Cerebellar cortex (tissue), 1 donor: ENCODE results near the gene IQCE.
"Not testable (repeated sequence)": the region's sequence is repeated elsewhere in the genome, so short reads cannot be mapped to it uniquely, and the experiment has no call there.

ENCODE experiments used
- DNase-seq: peaks from one replicate; pipeline ENCODE4 v3.0.0-alpha.2; 2015; ENCODE audit warnings: low spot score

IQCE gene

DNA sequence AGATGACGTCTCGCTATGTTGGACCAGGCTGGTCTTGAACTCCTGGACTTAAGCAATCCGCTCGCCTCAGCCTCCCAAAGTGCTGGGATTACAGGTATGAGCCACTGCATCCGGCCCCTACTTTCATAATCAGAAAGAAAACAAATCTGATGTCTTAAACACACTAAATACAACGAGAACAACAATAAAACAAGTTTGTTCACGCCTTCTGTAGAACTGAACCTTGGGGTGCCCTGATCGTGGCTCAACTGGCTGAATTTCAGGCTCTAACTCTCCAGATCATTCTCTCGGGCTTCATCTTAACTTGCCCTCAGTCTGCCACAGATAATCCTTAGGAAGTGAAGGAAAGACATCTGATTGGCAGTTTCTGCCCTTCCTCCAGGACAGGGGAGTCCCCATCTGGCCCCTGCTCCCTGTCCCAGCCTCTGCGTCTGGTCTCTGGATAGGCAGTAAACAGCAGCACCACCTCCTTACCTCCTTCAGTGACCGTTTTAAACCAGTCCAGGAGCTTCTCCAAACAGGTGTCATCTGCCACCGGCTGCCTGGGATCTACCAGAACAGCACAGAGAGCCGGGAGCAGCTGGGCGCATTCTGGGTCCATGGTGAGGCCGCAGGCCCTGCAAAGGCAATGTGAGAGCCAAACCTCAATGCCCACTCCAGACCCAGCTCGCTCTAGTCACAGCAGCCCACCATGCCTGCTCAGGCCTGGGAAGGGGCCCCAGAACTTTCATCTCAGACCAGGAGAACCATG is 4.8 kb upstream of the IQCE start:
- no peak for DNase-seq

DNA sequence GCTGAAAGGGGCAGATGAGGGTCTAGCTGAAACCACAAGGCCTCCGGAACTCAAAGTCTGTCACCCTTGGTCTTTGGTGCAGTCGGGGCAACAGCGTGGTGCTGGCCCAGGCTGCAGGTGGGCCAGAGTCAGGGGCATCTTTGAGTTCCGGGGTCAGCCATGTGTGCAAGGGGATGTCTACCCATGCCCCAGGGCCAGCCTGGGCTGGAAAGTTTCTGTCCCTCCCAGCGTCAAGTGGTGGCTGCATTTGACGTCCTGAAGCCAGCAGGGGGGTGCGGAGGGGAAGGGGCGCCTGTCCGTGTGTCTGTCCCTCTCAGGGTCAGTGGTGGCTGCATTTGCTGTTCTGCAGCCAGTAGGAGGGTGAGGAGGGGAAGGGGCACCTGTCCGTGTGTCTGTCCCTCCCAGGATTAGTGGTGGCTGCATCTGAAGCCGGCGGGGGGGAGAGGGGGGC is 4.1 kb upstream of the IQCE start:
- no peak for DNase-seq

DNA sequence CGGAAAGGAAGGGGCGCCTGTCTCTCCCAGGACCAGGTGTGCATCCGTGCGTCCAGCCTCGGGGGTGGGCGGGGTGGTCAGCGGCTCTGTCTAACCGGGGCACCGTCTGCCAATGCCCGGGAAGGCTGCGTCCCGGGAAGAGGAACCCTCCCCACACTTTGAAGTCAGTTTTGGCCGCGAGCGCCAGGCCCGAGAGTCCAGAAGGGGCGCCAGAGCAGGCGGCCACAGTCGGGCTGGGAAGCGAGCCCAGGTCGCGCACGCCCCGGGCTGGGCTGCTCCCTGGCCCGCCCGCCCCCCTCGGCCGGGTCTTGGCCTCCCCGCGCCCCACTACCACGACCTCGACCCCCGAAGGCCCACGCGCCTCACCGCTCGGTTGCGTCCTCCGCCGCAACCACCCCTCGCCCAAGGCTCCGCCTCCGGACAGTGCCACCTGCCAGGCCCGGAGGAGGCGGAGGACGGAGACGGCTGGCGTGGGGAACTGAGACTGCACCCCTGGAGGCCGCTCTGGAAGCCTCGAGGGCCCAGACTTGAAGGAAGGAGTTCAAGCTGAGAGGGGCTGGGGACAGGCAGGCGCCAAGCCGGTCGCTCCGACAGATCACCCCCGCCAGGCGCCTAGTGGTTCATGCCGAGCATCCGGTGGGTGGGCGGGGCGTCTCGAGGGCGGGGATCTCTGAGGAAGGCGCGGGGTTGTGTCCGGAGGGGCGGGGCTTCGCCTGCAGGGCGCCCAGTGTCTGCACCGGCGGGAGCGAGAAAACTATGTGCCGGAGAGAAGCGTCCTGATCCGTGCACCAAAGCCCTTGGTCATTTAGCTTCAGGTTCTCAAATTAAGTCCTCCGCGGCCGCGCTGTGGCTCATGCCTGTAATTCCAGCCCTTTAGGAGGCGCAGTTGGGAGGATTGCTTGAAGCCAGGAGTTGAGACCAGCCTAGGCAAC is 3.4 kb upstream of the IQCE start, which contains the start of gene BRAT1:
BRAT1 (minus strand) TSS at position 404 of the 932 bp plus-strand sequence. CDS start 1,093 bp downstream, outside the sequence.
- DNase-seq: peak; percentile 95

DNA sequence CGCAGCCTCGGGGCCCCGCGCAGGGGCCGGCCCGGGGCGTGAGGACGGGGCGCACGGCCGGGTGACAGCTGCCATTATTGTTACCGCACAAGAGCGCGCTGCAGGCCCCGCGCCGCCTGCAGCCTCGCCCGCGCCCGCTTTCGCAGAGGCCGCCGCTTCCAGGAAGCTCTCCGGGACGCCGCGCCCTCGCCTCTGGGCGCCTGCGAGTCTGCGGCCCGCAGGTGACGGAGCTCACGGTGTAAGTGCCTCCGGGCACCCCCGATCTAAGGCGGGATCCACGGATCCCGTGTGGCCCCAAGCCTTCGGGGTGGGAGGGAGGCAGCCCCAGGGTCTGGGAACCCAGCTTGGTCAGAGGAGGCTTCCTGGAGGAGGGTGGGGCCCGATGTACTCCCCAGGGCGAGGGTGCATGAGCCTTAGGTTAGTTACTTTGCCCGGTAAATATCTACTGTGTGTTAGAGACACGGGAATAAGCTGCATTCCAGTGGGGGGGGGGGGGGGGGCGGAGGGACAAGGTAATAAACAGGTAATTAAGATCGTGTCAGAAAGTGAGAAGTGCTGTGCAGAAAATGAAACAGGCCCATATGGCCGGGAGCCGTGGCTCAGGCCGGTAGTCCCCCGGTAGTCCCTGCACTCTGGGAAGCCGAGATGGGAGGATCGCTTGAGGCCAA is 638 bp downstream of the IQCE start:
- DNase-seq: no peak

DNA sequence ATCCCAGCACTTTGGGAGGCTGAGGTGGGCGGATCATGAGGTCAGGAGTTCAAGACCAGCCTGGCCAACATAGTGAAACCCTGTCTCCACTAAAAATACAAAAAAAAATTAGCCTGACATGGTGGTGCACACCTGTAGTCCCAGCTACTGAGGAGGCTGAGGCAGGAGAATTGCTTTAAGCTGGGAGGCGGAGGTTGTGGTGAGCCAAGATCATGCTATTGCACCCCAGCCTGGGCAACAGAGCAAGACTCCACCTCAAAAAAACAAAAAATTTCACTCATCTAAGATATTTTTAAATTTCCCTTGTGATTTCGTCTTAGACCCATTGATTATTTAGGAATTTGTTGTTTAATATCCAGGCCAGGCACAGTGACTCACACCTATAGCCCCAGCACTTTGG is 5.2 kb downstream of the IQCE start:
- DNase-seq: not testable (repeated sequence)

DNA sequence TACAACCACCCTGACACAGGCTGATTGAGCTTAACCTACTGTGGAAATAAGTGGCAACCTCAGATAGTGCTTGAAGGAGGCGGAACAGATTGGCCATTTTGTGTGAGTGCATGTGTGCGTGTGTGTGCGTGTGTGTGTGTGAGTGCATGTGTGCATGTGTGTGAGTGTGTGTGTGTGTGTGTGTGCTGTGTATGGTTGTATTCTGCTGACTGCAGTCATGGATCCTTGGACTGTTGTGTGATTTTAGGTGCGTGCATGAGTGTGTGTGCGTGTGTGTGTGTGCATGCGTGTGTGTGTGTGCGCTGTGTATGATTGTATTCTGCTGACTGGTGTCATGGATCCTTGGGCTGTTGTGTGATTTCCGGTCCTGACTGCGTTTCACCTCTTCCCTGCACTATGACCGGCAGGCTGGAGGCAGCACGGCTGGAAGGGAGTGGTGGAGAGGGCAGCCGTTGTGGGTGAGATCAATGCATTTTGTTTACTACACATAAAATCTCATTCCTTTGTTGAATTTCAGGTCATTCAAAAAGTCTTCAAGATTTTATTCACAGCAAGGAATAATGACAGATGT is 6.3 kb downstream of the IQCE start:
- no peak for DNase-seq

DNA sequence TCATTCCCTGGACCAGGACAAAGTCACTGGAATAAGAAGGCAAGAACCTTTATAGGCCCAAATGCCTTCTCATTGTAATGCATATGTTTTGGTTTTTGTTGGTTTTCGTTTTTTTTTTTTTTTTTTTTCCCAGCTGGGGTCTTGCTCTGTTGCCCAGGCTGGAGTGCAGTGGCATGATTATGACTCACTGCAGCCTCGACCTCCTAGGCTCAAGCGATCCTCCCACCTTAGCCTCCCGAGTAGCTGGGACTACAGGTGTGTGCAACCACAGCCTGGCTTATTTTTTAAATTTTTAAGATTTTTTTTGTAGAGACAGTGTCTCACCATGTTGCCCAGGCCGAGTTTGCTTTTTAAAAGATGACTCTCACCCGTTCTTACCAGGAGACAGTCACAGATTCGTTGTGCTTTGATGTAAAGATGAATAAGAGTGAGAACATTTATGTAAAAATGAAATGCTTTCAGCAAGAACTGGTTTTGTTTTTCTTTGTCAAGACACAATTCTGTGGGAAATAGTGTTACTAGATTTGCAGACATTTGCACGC is 7.6 kb downstream of the IQCE start:
- no peak for DNase-seq

DNA sequence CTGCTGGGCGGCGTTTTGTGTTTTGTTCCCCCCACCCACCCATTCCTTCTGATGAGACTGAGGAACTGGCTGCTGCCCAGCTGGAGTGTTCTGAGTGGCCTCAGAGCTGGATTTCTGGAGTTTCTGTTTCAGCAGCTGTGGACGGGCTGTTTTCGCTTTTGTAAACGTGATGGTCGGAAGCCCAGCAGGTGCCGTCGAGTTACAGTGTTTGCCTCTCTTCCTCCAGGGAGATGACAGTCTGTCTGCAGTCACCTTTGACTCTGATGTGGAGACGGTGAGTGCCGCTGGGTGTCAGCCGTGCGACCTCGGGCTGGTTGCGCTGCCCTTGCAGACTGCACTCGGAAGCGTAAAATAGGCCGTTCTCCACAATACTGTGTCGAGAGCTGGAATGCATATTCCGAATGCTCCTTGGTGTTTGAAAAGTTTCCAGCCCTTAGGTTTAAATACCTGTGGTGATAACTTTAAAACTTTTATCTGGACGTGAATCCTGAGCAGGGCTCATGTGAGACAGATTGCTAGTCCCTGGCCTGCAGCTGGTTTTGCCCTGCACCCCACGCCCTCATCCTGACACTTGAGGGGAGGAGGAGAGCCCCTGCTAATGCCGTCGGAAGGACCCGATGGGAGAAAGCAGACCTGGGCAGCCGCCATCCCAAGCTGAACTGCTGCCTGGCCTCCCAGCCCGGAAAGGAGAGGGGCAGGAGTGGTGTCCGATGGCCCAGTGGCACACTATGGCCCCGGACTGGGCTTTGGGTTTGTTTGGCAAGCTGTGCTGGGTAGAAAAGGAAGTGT is 8.3 kb downstream of the IQCE start:
- DNase-seq: no peak

DNA sequence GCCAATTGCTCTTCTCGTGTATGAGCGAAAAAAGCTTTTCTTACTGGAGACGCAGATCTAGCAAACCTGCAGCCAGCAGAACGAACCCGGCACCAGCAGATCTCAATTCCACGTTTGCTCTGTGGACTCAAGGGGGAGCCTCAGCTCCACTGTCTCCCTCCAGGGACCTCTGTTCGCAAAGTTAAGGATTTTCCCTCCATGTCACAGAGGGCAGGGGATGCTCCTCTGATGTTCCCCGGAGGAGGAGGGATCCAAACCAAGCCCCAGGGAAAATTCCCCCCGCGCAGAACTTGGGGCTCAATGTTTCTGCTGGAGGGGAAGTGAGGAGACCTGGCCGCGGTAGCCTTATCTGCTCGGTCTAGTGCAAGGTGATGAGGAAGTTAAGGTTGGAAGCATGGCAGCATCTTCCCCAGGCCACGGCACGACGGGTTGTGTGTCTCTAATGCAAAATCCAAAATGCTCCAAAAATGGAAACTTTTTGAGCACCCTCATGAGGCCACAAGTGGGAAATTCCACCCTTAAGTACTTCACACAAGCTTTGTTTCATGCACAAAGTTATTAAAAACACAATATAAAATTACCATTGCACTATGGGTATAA is 9.0 kb downstream of the IQCE start:
- peak; percentile 78 for DNase-seq

DNA sequence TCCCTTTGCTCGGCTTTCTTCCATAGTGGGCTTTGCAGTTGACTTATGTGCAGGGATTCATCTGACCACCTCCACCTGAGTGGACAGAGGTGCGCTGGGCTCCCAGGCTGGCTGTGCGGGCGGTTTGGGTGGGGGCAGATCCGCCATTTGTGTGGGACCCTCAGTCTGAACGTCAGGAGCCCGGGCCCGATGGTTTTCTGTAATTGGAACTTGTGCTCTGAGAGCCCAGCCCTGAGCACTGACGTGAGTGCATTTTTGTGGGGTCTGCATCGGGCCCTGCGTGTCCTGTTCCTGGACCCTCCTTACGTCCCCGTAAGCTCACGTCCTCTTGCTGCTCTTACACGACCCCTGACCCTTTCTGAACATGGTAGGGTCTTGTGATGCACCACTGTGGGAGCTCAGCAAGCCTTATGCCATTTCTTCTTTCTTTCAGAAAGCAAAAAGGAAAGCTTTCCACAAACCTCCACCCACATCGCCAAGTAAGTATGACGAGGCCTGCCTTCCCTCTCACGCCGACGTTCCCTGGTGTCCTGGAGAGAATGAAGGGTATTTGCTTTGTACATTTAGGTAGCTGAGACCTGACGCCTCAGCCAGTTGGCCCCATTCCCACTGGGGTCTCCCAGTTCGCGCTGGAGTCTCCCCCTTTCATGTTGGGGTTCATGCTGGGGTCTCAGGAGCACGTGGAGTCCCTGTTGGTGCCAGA is 9.9 kb downstream of the IQCE start:
- DNase-seq: no peak

DNA sequence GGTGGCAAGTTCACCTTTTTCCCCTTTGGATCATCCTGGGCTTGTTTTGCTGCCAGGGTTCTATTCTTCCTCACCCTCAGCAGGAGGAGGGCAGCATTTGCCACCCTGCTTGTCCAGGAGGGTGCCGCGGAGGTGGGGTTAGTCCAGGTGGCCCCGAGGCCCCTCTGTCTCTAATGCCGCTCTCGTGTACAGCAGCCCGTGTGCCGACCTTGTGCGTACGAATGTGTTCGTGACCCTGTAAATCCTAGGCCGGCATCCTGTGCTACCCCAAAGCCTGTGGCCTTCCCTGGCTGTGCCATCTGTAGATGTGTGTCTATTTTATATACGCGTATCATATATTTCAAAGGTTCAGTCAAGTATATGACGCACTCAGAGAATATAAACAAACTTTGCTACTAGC is 10.6 kb downstream of the IQCE start:
- no peak for DNase-seq

DNA sequence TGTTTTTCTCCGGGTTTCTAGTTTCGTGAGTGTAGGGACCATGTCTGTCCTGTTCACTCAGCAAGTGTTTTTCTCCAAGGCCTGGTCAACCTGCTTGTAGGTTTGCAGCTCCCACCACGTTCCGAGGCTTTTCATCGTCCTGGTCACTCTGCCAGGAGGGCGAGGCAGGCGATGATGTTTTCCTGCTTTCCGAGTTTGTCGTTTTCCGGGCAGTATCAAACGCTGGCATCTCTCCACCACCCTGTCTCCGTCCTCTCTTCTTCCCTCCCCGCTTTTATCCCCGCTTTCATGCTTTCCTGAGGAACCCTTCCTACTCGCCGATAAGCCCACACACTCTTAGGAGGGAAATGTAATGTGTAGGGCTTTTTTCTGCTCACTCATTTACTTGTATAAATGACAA is 11.2 kb downstream of the IQCE start:
- DNase-seq: no peak

DNA sequence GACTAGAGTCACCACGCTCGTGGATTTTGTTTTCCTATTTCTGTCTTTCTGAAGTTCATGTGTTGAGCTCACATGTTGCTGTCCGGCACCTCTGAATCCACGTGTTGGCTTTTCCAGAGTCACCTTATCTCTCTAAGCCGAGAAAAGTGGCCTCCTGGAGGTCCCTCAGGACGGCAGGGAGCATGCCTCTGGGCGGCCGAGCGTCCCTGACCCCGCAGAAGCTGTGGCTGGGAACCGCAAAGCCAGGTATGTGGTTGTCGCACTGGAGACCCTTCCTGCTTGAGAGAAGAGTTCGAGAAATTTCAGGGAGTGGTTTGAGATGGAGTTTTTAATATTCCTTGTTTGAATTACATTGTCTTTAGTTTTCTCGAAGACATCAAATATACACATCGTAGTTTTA is 12.6 kb downstream of the IQCE start:
- no peak for DNase-seq

DNA sequence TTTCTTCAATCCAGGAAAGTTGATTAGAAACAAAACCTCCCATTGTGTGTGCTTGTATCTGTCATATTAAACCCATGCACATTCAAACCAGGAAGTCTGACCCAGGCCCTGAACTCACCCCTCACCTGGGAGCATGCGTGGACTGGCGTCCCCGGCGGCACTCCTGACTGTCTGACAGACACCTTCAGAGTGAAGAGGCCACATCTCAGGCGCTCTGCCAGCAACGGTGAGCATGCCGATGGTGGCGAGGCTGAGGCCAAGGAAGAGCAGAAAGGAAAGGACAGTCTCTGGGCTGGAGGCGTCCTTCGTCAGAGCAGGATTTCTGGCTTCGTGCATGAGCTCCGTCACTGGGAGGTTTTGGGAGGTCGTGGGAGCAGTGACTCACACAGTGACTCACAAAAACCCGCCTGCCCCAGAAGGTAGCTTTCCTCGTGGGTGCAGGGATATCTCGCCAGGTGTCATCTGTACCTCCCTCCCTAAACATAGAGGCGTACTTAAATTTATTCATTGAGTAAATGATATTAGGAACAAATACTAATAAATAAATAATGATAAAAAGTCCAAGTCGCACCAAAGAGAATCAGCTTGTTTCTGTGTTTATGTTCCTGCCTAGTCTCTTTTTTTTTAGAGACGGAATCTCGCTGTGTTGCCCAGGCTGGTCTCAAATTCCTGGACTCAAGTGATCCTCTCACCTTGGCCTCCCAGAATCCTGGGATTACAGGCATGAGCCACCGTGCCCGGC is 13.5 kb downstream of the IQCE start:
- DNase-seq: no peak

DNA sequence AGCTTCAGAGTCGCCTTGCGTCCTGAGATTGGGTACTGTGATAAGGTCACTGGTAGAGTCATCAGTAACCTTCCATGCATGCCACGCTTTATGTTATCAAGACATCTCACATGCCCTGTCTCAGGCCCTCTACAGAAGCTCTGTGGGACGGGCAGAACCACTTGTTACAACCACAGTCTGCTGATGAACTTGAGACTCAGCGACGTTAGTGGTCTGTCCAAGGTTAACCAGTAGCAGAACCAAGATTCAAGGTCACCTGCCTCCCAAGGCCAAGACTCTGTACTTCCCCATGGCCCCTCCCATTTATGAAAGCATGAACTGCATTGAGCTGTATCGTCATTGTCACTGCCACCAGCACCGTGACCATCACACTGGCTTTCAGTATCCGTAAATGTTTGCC is 15.0 kb downstream of the IQCE start:
- DNase-seq: no peak

DNA sequence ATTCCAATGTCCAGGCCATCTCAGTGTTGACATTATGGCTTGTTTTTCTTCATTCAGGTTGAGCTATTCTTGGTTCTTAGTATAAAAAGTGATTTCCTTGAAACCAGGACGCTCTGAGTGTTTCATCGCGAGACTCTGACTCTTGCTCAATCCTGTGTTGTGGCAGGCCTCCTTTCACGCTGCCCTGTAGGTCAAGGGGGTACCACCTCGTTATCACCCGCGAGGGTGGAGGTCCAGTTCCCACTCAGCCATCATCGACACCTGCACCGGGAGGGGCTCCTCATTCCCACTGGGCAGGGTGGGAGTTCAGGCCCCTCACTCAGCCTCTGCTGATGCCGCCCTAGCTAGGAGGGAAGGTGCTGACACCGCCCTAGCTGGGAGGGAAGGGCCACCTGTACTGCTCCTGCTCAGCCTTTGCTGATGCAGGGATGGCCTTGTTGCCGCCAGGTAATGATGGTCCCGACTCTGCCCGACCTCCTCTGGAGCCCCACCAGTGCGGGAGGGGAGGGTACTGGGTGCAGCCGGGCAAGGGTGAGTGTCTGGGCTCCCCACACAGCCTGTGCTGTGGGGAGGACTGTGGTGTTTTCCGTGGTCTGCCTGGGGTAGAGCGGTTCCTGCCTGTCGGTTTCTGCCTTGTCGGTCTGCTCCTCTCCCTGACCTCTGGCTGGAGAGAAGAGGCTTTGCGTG is 16.4 kb downstream of the IQCE start:
- no peak for DNase-seq

DNA sequence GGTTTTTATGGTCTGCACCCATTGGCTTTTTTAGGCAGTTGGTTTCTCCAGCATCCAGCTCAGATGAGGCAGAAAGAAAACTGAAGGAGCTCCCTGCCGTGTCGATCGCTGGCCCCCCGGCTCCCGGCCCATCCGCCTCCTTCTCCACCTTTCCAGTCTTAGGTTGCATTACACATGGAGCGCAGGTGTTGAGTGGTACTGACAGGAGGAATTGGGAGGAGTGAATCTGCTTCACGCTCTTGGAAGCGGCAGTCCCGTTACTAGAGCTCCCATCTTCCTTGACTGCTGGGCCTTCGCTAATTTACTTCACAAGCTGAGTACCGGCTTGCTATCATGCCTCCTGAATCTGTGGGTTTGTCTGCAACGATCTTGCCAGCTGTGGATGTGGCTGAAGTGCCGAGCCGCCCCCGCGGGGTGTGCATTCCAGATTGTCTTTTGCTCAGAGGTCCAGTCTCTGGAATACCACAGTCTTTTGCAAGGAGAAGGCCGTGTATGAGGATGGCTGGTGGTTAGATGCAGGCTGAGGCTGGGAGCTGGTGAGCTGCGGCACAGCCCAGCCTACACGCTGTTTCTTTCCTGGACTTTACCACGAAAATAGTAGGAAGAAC is 17.1 kb downstream of the IQCE start:
- no peak for DNase-seq
